SH-SY5Y (cell line): ENCODE data around the gene PDCD2L.

Source experiments
- GATA2 ChIP-seq: IDR thresholded peaks from 2 replicates; pipeline ENCODE4 v1.6.1; 2011; ENCODE audit warnings: mild to moderate bottlenecking, low read depth, low read length
- GATA3 ChIP-seq: IDR thresholded peaks from 2 replicates; pipeline ENCODE4 v1.6.1; 2011; ENCODE audit warnings: low read depth, mild to moderate bottlenecking, low read length, moderate library complexity

PDCD2L gene

GRCh38 chr19:34471906-34472700 lies 67.9 kb downstream of the PDCD2L start:
- TF ChIP-seq GATA3 (no peak), GATA2 (no peak)

- TF ChIP-seq GATA3 (no peak), GATA2 (no peak)
Measured at GRCh38 chr19:34474233-34474989, 70.2 kb downstream of the PDCD2L start.

- no peak for TF ChIP-seq GATA2
- TF ChIP-seq GATA3, result no peak
Measured at GRCh38 chr19:34475026-34475974, 71.1 kb downstream of the PDCD2L start.
